GM19467 (cell line): Measurements from ENCODE around the gene TFRC.
"Not testable (repeated sequence)": the region's sequence is repeated elsewhere in the genome, so short reads cannot be mapped to it uniquely, and the experiment has no call there.

Source experiments
- ATAC-seq: cut with Tn5 transposase; IDR thresholded peaks from one replicate; pipeline ENCODE4 v1.9.1; 2021; ENCODE audit warnings: mild to moderate bottlenecking, moderate library complexity; ENCODE audit not compliant: unreplicated experiment

TFRC gene

GRCh38 chr3:196082619-196082971 is 705 bp upstream of the TFRC start:
- no peak for ATAC-seq

GRCh38 chr3:196081002-196081833 is 672 bp downstream of the TFRC start:
- peak; percentile 35 for ATAC-seq

GRCh38 chr3:196080101-196080846 is 1.6 kb downstream of the TFRC start:
- ATAC-seq = not testable (repeated sequence)

- ATAC-seq = no peak
Measured at GRCh38 chr3:196079682-196080081, 2.2 kb downstream of the TFRC start.

GRCh38 chr3:196075013-196075412 is 6.9 kb downstream of the TFRC start:
- no peak for ATAC-seq

GRCh38 chr3:196073255-196073753 is 8.6 kb downstream of the TFRC start:
- peak; percentile 79 for ATAC-seq

- ATAC-seq = no peak
Measured at GRCh38 chr3:196072313-196072712, 9.6 kb downstream of the TFRC start.

GRCh38 chr3:196068812-196069211 is 13.1 kb downstream of the TFRC start:
- not testable (repeated sequence) for ATAC-seq

GRCh38 chr3:196067439-196067838 is 14.5 kb downstream of the TFRC start:
- no peak for ATAC-seq

GRCh38 chr3:196063971-196064370 is 17.9 kb downstream of the TFRC start:
- no peak for ATAC-seq

GRCh38 chr3:196063456-196063855 is 18.4 kb downstream of the TFRC start:
- no peak for ATAC-seq

GRCh38 chr3:196063049-196063448 is 18.8 kb downstream of the TFRC start:
- no peak for ATAC-seq

GRCh38 chr3:196060834-196061233 is 21.1 kb downstream of the TFRC start:
- ATAC-seq = no peak

- no peak for ATAC-seq
Measured at GRCh38 chr3:196057760-196058331, 24.0 kb downstream of the TFRC start.

GRCh38 chr3:196056371-196056770 is 25.5 kb downstream of the TFRC start:
- not testable (repeated sequence) for ATAC-seq

GRCh38 chr3:196055683-196056270 is 26.1 kb downstream of the TFRC start:
- no peak for ATAC-seq

GRCh38 chr3:196055240-196055639 is 26.6 kb downstream of the TFRC start:
- ATAC-seq = no peak

- ATAC-seq = no peak
Measured at GRCh38 chr3:196054661-196055060, 27.2 kb downstream of the TFRC start.

GRCh38 chr3:196053487-196053886 is 28.4 kb downstream of the TFRC start:
- no peak for ATAC-seq

GRCh38 chr3:196051282-196052076 is 30.4 kb downstream of the TFRC start:
- no peak for ATAC-seq
